H1 (cell line): Measurements from ENCODE around the gene MADD. TPM values are rescaled to one million over a fixed set of nuclear protein-coding genes. Genes with fewer than 3 reads are reported as not detected.

Source experiments
- CTCF ChIA-PET: fragments of 300-600 bp; sonication (Branson Sonifier 250); formaldehyde crosslinking; loops from one replicate; lab custom pipeline; 2021; ENCODE audit not compliant: partially characterized antibody; lab: Charles Lee
- POLR2A ChIA-PET: fragments of 300-600 bp; sonication (Branson Sonifier 250); formaldehyde crosslinking; loops from one replicate; lab custom pipeline; 2021; ENCODE audit warnings: inconsistent platforms; ENCODE audit not compliant: partially characterized antibody; lab: Charles Lee
- DNase-seq, 2 experiments: peaks; one replicate each; pipeline versions ENCODE4 v3.0.0 to v3.0.0-alpha.2; 2010 to 2022; ENCODE audit warnings: low spot score in 2 of 2, low read depth in 1 of 2, mixed read lengths in 1 of 2
- FAIRE-seq: peaks from 2 replicates; lab custom pipeline; 2011; peaks lifted over from hg19 to GRCh38; lab: Jason Lieb, UNC
- H2AFZ ChIP-seq: 2 replicates; pipeline ENCODE4 v1.8.1; 2012; ENCODE audit warnings: low read length, inconsistent platforms
- H2AK5ac ChIP-seq: 2 replicates; pipeline ENCODE4 v1.6.1; 2013; ENCODE audit warnings: low read depth, low read length
- H2BK120ac ChIP-seq: replicated peaks from 2 replicates; pipeline ENCODE3; 2013; ENCODE audit warnings: low read depth, low read length, inconsistent platforms
- H2BK12ac ChIP-seq: 2 replicates; pipeline ENCODE4 v1.6.1; 2013; ENCODE audit warnings: low read depth, low read length
- H2BK15ac ChIP-seq: 2 replicates; pipeline ENCODE4 v1.6.1; 2013; ENCODE audit warnings: low read length
- H2BK20ac ChIP-seq: 2 replicates; pipeline ENCODE4 v1.6.1; 2013; ENCODE audit warnings: low read length
- H2BK5ac ChIP-seq: 2 replicates; pipeline ENCODE4 v1.6.1; 2013; ENCODE audit warnings: low read depth, low read length
- H3K14ac ChIP-seq: 2 replicates; pipeline ENCODE4 v1.6.1; 2013; ENCODE audit warnings: inconsistent platforms; ENCODE audit not compliant: insufficient read length
- H3K18ac ChIP-seq: 2 replicates; pipeline ENCODE4 v1.6.1; 2013; ENCODE audit warnings: low read length; ENCODE audit errors: extremely low read depth
- H3K23ac ChIP-seq: 2 replicates; pipeline ENCODE4 v1.6.1; 2013; ENCODE audit warnings: inconsistent platforms; ENCODE audit not compliant: insufficient read length
- H3K23me2 ChIP-seq: 2 replicates; pipeline ENCODE4 v1.6.1; 2013; ENCODE audit warnings: low read depth, low read length
- H3K27ac ChIP-seq: 2 replicates; pipeline ENCODE4 v1.6.1; 2011; ENCODE audit warnings: low read depth, low read length, inconsistent platforms
- H3K27me3 ChIP-seq, 4 experiments: replicated peaks in 1 of 4; 1 replicate in 1 of 4; 2 replicates in 3 of 4; pipeline versions ENCODE4 v1.6.1 to v1.8.1; 2011 to 2013; ENCODE audit warnings: low read length in 3 of 4, mild to moderate bottlenecking in 3 of 4, inconsistent platforms in 2 of 4, mixed read lengths in 2 of 4, moderate library complexity in 1 of 4; ENCODE audit not compliant: control insufficient read depth in 3 of 4, insufficient read depth in 3 of 4; ENCODE audit errors: extremely low read depth in 1 of 4
- H3K36me3 ChIP-seq, 4 experiments: 2 replicates each; pipeline versions ENCODE4 v1.6.1 to v1.8.1; 2011 to 2013; ENCODE audit warnings: mild to moderate bottlenecking in 4 of 4, low read length in 3 of 4, moderate library complexity in 2 of 4, control low read depth in 1 of 4, inconsistent platforms in 1 of 4; ENCODE audit not compliant: insufficient read depth in 4 of 4, control insufficient read depth in 2 of 4
- H3K4ac ChIP-seq: replicated peaks from 2 replicates; pipeline ENCODE3; 2013; ENCODE audit warnings: low read length, low read depth, mixed read lengths, inconsistent platforms; ENCODE audit not compliant: insufficient read length
- H3K4me1 ChIP-seq, 4 experiments: replicated peaks in 1 of 4; 1 replicate in 1 of 4; 2 replicates in 3 of 4; pipeline versions ENCODE4 v1.6.1 to v1.8.1; 2011 to 2013; ENCODE audit warnings: low read length in 3 of 4, inconsistent platforms in 2 of 4, mixed read lengths in 1 of 4; ENCODE audit not compliant: insufficient read depth in 4 of 4, control insufficient read depth in 3 of 4
- H3K4me2 ChIP-seq, 2 experiments: 2 replicates each; pipeline versions ENCODE4 v1.6.1 to v1.8.1; 2011 to 2013; ENCODE audit warnings: low read depth in 2 of 2, low read length in 2 of 2, control low read depth in 1 of 2, inconsistent platforms in 1 of 2, mild to moderate bottlenecking in 1 of 2; ENCODE audit not compliant: insufficient read depth in 1 of 2
- H3K4me3 ChIP-seq, 4 experiments: fragments of 200-600, 300-600 bp in 1 of 4; sonication (generic), shearing (Covaris generic), sonication (Bioruptor Twin) in 1 of 4; 2 replicates each; pipeline versions ENCODE4 v1.5.1 to v1.8.1; 2011 to 2016; ENCODE audit warnings: low read length in 4 of 4, low read depth in 3 of 4, control low read depth in 2 of 4, inconsistent platforms in 2 of 4, mild to moderate bottlenecking in 2 of 4, mixed read lengths in 1 of 4, moderate library complexity in 1 of 4; ENCODE audit not compliant: insufficient read depth in 2 of 4; ENCODE audit errors: extremely low read depth in 1 of 4
- H3K56ac ChIP-seq: replicated peaks from 2 replicates; pipeline ENCODE3; 2013; ENCODE audit warnings: low read depth, mild to moderate bottlenecking, mixed read lengths, low read length, inconsistent platforms; ENCODE audit not compliant: insufficient read length
- H3K79me1 ChIP-seq: 2 replicates; pipeline ENCODE4 v1.6.1; 2013; ENCODE audit warnings: low read depth, low read length, control low read depth
- H3K79me2 ChIP-seq, 2 experiments: 2 replicates each; pipeline versions ENCODE4 v1.6.1 to v1.8.1; 2012 to 2013; ENCODE audit warnings: low read length in 2 of 2, mild to moderate bottlenecking in 2 of 2, inconsistent platforms in 1 of 2; ENCODE audit not compliant: insufficient read depth in 2 of 2, control insufficient read depth in 1 of 2
- H3K9ac ChIP-seq, 4 experiments: replicated peaks in 1 of 4; 1 replicate in 1 of 4; 2 replicates in 3 of 4; pipeline versions ENCODE4 v1.6.1 to v1.8.1; 2011 to 2013; ENCODE audit warnings: low read depth in 3 of 4, low read length in 3 of 4, control low read depth in 2 of 4, mild to moderate bottlenecking in 2 of 4, moderate library complexity in 2 of 4, inconsistent platforms in 1 of 4; ENCODE audit errors: extremely low read depth in 1 of 4
- H3K9me3 ChIP-seq, 2 experiments: 2 replicates each; pipeline versions ENCODE4 v1.6.1 to v1.8.1; 2012 to 2013; ENCODE audit warnings: mild to moderate bottlenecking in 2 of 2, moderate library complexity in 2 of 2, control low read depth in 1 of 2, inconsistent platforms in 1 of 2, low read depth in 1 of 2, low read length in 1 of 2, mixed read lengths in 1 of 2; ENCODE audit not compliant: insufficient read depth in 2 of 2
- H4K20me1 ChIP-seq, 2 experiments: replicated peaks in 1 of 2; 2 replicates each; pipeline versions ENCODE3 to v1.8.1; 2011 to 2013; ENCODE audit warnings: inconsistent platforms in 2 of 2, low read length in 2 of 2, mild to moderate bottlenecking in 1 of 2; ENCODE audit not compliant: insufficient read depth in 2 of 2, control insufficient read depth in 1 of 2
- H4K5ac ChIP-seq: 2 replicates; pipeline ENCODE4 v1.6.1; 2013; ENCODE audit warnings: low read length, low read depth, mixed read lengths, inconsistent platforms; ENCODE audit not compliant: insufficient read length
- H4K8ac ChIP-seq: 2 replicates; pipeline ENCODE4 v1.8.0; 2013; ENCODE audit warnings: mild to moderate bottlenecking, moderate library complexity, low read length, inconsistent platforms; ENCODE audit not compliant: insufficient read depth; ENCODE audit errors: extremely low read depth
- H4K91ac ChIP-seq: replicated peaks from 2 replicates; pipeline ENCODE3; 2013; ENCODE audit warnings: low read length, mixed read lengths, inconsistent platforms; ENCODE audit not compliant: insufficient read length
- CEBPB ChIP-seq: IDR thresholded peaks from 2 replicates; pipeline ENCODE4 v1.6.1; 2012; ENCODE audit warnings: low read depth, low read length
- EZH2 ChIP-seq: fragments of 200-600 bp; sonication (generic); IDR thresholded peaks from 2 replicates; pipeline ENCODE4 v1.7.1; 2012; ENCODE audit warnings: low read depth, mild to moderate bottlenecking, moderate library complexity, low read length, inconsistent platforms; ENCODE audit not compliant: severe bottlenecking
- FOSL1 ChIP-seq: IDR thresholded peaks from 2 replicates; pipeline ENCODE4 v1.6.1; 2011; ENCODE audit warnings: mild to moderate bottlenecking, low read depth, low read length, moderate library complexity; ENCODE audit not compliant: insufficient read depth
- HDAC2 ChIP-seq, 2 experiments: fragments of 300-600 bp in 1 of 2; sonication (generic) in 1 of 2; IDR thresholded peaks; 2 replicates each; pipeline ENCODE4 v1.6.1; 2011 to 2012; ENCODE audit warnings: low read depth in 2 of 2, low read length in 2 of 2, mild to moderate bottlenecking in 2 of 2, moderate library complexity in 2 of 2, borderline replicate concordance in 1 of 2, inconsistent platforms in 1 of 2
- MAFK ChIP-seq: IDR thresholded peaks from 2 replicates; pipeline ENCODE4 v1.6.1; 2012; ENCODE audit warnings: low read depth, mild to moderate bottlenecking, improper control_type of control experiment, low read length
- NRF1 ChIP-seq: IDR thresholded peaks from 2 replicates; pipeline ENCODE4 v1.6.1; 2011; ENCODE audit warnings: mild to moderate bottlenecking, low read depth, low read length, improper control_type of control experiment
- RXRA ChIP-seq: IDR thresholded peaks from 2 replicates; pipeline ENCODE4 v1.6.1; 2011; ENCODE audit warnings: low read depth, mild to moderate bottlenecking, low read length, moderate library complexity; ENCODE audit not compliant: insufficient read depth
- SAP30 ChIP-seq: fragments of 300-600 bp; sonication (generic); IDR thresholded peaks from 2 replicates; pipeline ENCODE4 v1.7.1; 2012; ENCODE audit warnings: low read length, moderate library complexity, mild to moderate bottlenecking, inconsistent platforms; ENCODE audit not compliant: insufficient read depth, insufficient replicate concordance
- SP4 ChIP-seq: IDR thresholded peaks from 2 replicates; pipeline ENCODE4 v1.6.1; 2012; ENCODE audit warnings: low read length, inconsistent platforms
- SRF ChIP-seq: IDR thresholded peaks from 2 replicates; pipeline ENCODE4 v1.6.1; 2011; ENCODE audit warnings: mild to moderate bottlenecking, low read depth, low read length, moderate library complexity
- TAF1 ChIP-seq: IDR thresholded peaks from 2 replicates; pipeline ENCODE4 v1.6.1; 2011; ENCODE audit warnings: mild to moderate bottlenecking, low read depth, low read length
- TCF12 ChIP-seq: IDR thresholded peaks from 2 replicates; pipeline ENCODE4 v1.6.1; 2011; ENCODE audit warnings: low read depth, mild to moderate bottlenecking, low read length
- TEAD4 ChIP-seq: IDR thresholded peaks from 2 replicates; pipeline ENCODE4 v1.6.1; 2012; ENCODE audit warnings: low read depth, low read length, inconsistent platforms, mixed read lengths
- WGBS, 2 experiments: shearing (Covaris generic) in 1 of 2; methylation state at CpG; one replicate each; pipeline versions ENCODE4 v1.1.6 to v1.1.7; 2013 to 2015; ENCODE audit warnings: low lambda C conversion rate in 2 of 2, mixed read lengths in 2 of 2, inconsistent platforms in 1 of 2, low coverage in 1 of 2, missing lambda C conversion rate in 1 of 2; ENCODE audit not compliant: insufficient replicate concordance in 2 of 2, insufficient coverage in 1 of 2, insufficient read length in 1 of 2; ENCODE audit errors: extremely low coverage in 1 of 2, missing lambda C conversion rate in 1 of 2; 5-methylcytosine and 5-hydroxymethylcytosine counted together
- polyA plus RNA-seq, 7 experiments: library from polyadenylated mRNA; depleted of rRNA in 3 of 7; stranded (reverse) in 5 of 7; unstranded in 2 of 7; fragments of >200 nt in 5 of 7; fragments of 200-250 nt in 2 of 7; gene quantifications; 1 replicate in 5 of 7; 2 replicates in 1 of 7; 4 replicates in 1 of 7; pipeline versions ENCODE4 v1.2.1 to v1.2.3, GENCODE V29; 2011 to 2013; ENCODE audit warnings: missing spikeins in 2 of 7, mixed read lengths in 2 of 7
- total RNA-seq: library from RNA; stranded (reverse); fragmentation: NEBNext Ultra II Directional; extraction: Animal tissue kit (Norgen Biotek cat#: 25700); gene quantifications from 2 replicates; pipeline ENCODE4 v1.2.1, GENCODE V29; 2021

Gene MADD
- total and polyA plus RNA-seq, 2 of the 8 experiments (the other 6 are each of a cell fraction or from before 2014, with no cell fraction given), result 32.5 to 45.4 TPM

DNA sequence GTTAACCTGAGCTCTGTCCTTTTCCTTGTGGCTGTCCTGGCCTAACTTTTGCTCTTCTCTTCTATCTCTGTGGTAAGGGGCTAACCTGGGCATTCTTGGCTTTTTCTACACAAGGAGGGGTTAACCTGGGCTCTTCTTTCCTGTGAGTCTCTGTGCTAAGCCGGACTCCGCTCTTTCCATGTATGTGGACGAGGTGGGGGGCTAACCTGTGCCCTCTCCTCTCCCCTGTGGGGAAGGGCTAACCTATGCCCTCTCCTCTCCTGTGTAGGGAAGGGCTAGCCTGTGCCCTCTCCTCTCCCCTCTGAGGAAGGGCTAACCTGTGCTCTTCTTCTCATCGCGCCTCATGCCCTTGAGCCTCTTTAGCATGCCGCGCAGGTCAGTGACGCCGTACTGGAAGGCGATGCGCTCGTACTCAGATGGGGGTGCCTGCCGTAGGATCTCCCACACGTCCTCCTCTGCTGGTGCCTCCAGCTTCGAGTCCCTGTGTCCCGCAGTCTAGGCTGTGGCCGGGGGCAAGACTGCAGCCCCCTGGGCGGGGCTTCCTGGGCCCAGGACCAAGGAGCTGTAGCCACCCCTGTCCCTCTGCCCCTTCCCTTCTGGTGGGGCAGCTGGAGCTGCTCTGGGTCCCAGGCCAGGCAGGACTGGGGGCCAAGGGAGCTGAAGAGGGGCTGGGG lies 76.1 kb downstream of the MADD start:
- ChIA-PET POLR2A (interaction anchor here (0.7 to 1.1 kb wide), 2 partner anchors 19 to 92 kb away, joined by 3 read pairs; no protein-coding TSS in a partner anchor), CTCF (interaction anchor here (0.8 to 5.9 kb wide), 5 partner anchors 8 to 87 kb away, joined by 3 to 35 read pairs (median 4); partner anchors contain the start of gene NR1H3)
- TF ChIP-seq SAP30 (no peak), SP4 (no peak), MAFK (no peak), HDAC2 (IDR thresholded peaks at IDR 0.05; ENCODE audit: borderline replicate concordance in 1 of 2, low read depth in 2 of 2, low read length in 2 of 2) (no peak), RXRA (no peak), FOSL1 (no peak), CEBPB (no peak), NRF1 (no peak), EZH2 (no peak), TEAD4 (no peak), SRF (no peak), TCF12 (no peak), TAF1 (no peak)

More for the DNA sequence above, 76.1 kb downstream of the MADD start:
- Histone ChIP-seq H2BK120ac (no peak overlapping the region), H3K4ac (no peak overlapping the region), H3K18ac (no peak overlapping the region; the same call in 1 of the 2 replicates), H2BK12ac (no peak overlapping the region), H3K27ac (no peak overlapping the region), H3K79me2 (no peaks in the 10 kb centered on the region), H2AK5ac (no peak overlapping the region), H3K4me3 (no peak overlapping the region), H3K4me1 (peaks cover 0 to 5% (median 3%) of the 10 kb centered on the region in 4 experiments; a peak in 6 of 7 replicates), H3K79me1 (no peaks in the 10 kb centered on the region; the same call in 1 of the 2 replicates), H4K8ac (no peak overlapping the region), H3K9ac (no peak overlapping the region), H4K91ac (no peak overlapping the region), H2BK15ac (no peak overlapping the region), H4K5ac (no peak overlapping the region), H2BK5ac (no peak overlapping the region), H2BK20ac (no peak overlapping the region), H4K20me1 (peaks cover 0 to under 1% of the 10 kb centered on the region in 2 experiments), H3K14ac (no peak overlapping the region), H3K9me3 (no peaks in the 10 kb centered on the region), H3K23ac (no peak overlapping the region), H3K4me2 (no peak overlapping the region), H2AFZ (no peak overlapping the region), H3K56ac (no peak overlapping the region), H3K36me3 (no peaks in the 10 kb centered on the region), H3K27me3 (no peaks in the 10 kb centered on the region), H3K23me2 (no peaks in the 10 kb centered on the region)
- no peak for FAIRE-seq
- 84% methylated on average over 13 of the region's 18 CpGs; no CpG with 5 or more reads in 1 of the 2 experiments for WGBS, 2 experiments
- no peak for DNase-seq
